H1 (cell line): ENCODE results near the gene MYOG. TPM values are rescaled to one million over a fixed set of nuclear protein-coding genes. Genes with fewer than 3 reads are reported as not detected.

ENCODE experiments used
- CTCF ChIA-PET: fragments of 300-600 bp; sonication (Branson Sonifier 250); formaldehyde crosslinking; loops from one replicate; lab custom pipeline; 2021; ENCODE audit not compliant: partially characterized antibody; lab: Charles Lee
- POLR2A ChIA-PET: fragments of 300-600 bp; sonication (Branson Sonifier 250); formaldehyde crosslinking; loops from one replicate; lab custom pipeline; 2021; ENCODE audit warnings: inconsistent platforms; ENCODE audit not compliant: partially characterized antibody; lab: Charles Lee
- DNase-seq, 2 experiments: peaks; one replicate each; pipeline versions ENCODE4 v3.0.0 to v3.0.0-alpha.2; 2010 to 2022; ENCODE audit warnings: low spot score in 2 of 2, low read depth in 1 of 2, mixed read lengths in 1 of 2
- FAIRE-seq: peaks from 2 replicates; lab custom pipeline; 2011; peaks lifted over from hg19 to GRCh38; lab: Jason Lieb, UNC
- H2AFZ ChIP-seq: 2 replicates; pipeline ENCODE4 v1.8.1; 2012; ENCODE audit warnings: low read length, inconsistent platforms
- H2AK5ac ChIP-seq: 2 replicates; pipeline ENCODE4 v1.6.1; 2013; ENCODE audit warnings: low read depth, low read length
- H2BK120ac ChIP-seq: replicated peaks from 2 replicates; pipeline ENCODE3; 2013; ENCODE audit warnings: low read depth, low read length, inconsistent platforms
- H2BK12ac ChIP-seq: 2 replicates; pipeline ENCODE4 v1.6.1; 2013; ENCODE audit warnings: low read depth, low read length
- H2BK15ac ChIP-seq: 2 replicates; pipeline ENCODE4 v1.6.1; 2013; ENCODE audit warnings: low read length
- H2BK20ac ChIP-seq: 2 replicates; pipeline ENCODE4 v1.6.1; 2013; ENCODE audit warnings: low read length
- H2BK5ac ChIP-seq: 2 replicates; pipeline ENCODE4 v1.6.1; 2013; ENCODE audit warnings: low read depth, low read length
- H3K14ac ChIP-seq: 2 replicates; pipeline ENCODE4 v1.6.1; 2013; ENCODE audit warnings: inconsistent platforms; ENCODE audit not compliant: insufficient read length
- H3K18ac ChIP-seq: 2 replicates; pipeline ENCODE4 v1.6.1; 2013; ENCODE audit warnings: low read length; ENCODE audit errors: extremely low read depth
- H3K23ac ChIP-seq: 2 replicates; pipeline ENCODE4 v1.6.1; 2013; ENCODE audit warnings: inconsistent platforms; ENCODE audit not compliant: insufficient read length
- H3K23me2 ChIP-seq: 2 replicates; pipeline ENCODE4 v1.6.1; 2013; ENCODE audit warnings: low read depth, low read length
- H3K27ac ChIP-seq: 2 replicates; pipeline ENCODE4 v1.6.1; 2011; ENCODE audit warnings: low read depth, low read length, inconsistent platforms
- H3K27me3 ChIP-seq, 4 experiments: replicated peaks in 1 of 4; 1 replicate in 1 of 4; 2 replicates in 3 of 4; pipeline versions ENCODE4 v1.6.1 to v1.8.1; 2011 to 2013; ENCODE audit warnings: low read length in 3 of 4, mild to moderate bottlenecking in 3 of 4, inconsistent platforms in 2 of 4, mixed read lengths in 2 of 4, moderate library complexity in 1 of 4; ENCODE audit not compliant: control insufficient read depth in 3 of 4, insufficient read depth in 3 of 4; ENCODE audit errors: extremely low read depth in 1 of 4
- H3K36me3 ChIP-seq, 4 experiments: 2 replicates each; pipeline versions ENCODE4 v1.6.1 to v1.8.1; 2011 to 2013; ENCODE audit warnings: mild to moderate bottlenecking in 4 of 4, low read length in 3 of 4, moderate library complexity in 2 of 4, control low read depth in 1 of 4, inconsistent platforms in 1 of 4; ENCODE audit not compliant: insufficient read depth in 4 of 4, control insufficient read depth in 2 of 4
- H3K4ac ChIP-seq: replicated peaks from 2 replicates; pipeline ENCODE3; 2013; ENCODE audit warnings: low read length, low read depth, mixed read lengths, inconsistent platforms; ENCODE audit not compliant: insufficient read length
- H3K4me1 ChIP-seq, 4 experiments: replicated peaks in 1 of 4; 1 replicate in 1 of 4; 2 replicates in 3 of 4; pipeline versions ENCODE4 v1.6.1 to v1.8.1; 2011 to 2013; ENCODE audit warnings: low read length in 3 of 4, inconsistent platforms in 2 of 4, mixed read lengths in 1 of 4; ENCODE audit not compliant: insufficient read depth in 4 of 4, control insufficient read depth in 3 of 4
- H3K4me2 ChIP-seq, 2 experiments: 2 replicates each; pipeline versions ENCODE4 v1.6.1 to v1.8.1; 2011 to 2013; ENCODE audit warnings: low read depth in 2 of 2, low read length in 2 of 2, control low read depth in 1 of 2, inconsistent platforms in 1 of 2, mild to moderate bottlenecking in 1 of 2; ENCODE audit not compliant: insufficient read depth in 1 of 2
- H3K4me3 ChIP-seq, 4 experiments: fragments of 200-600, 300-600 bp in 1 of 4; sonication (generic), shearing (Covaris generic), sonication (Bioruptor Twin) in 1 of 4; 2 replicates each; pipeline versions ENCODE4 v1.5.1 to v1.8.1; 2011 to 2016; ENCODE audit warnings: low read length in 4 of 4, low read depth in 3 of 4, control low read depth in 2 of 4, inconsistent platforms in 2 of 4, mild to moderate bottlenecking in 2 of 4, mixed read lengths in 1 of 4, moderate library complexity in 1 of 4; ENCODE audit not compliant: insufficient read depth in 2 of 4; ENCODE audit errors: extremely low read depth in 1 of 4
- H3K56ac ChIP-seq: replicated peaks from 2 replicates; pipeline ENCODE3; 2013; ENCODE audit warnings: low read depth, mild to moderate bottlenecking, mixed read lengths, low read length, inconsistent platforms; ENCODE audit not compliant: insufficient read length
- H3K79me1 ChIP-seq: 2 replicates; pipeline ENCODE4 v1.6.1; 2013; ENCODE audit warnings: low read depth, low read length, control low read depth
- H3K79me2 ChIP-seq, 2 experiments: 2 replicates each; pipeline versions ENCODE4 v1.6.1 to v1.8.1; 2012 to 2013; ENCODE audit warnings: low read length in 2 of 2, mild to moderate bottlenecking in 2 of 2, inconsistent platforms in 1 of 2; ENCODE audit not compliant: insufficient read depth in 2 of 2, control insufficient read depth in 1 of 2
- H3K9ac ChIP-seq, 4 experiments: replicated peaks in 1 of 4; 1 replicate in 1 of 4; 2 replicates in 3 of 4; pipeline versions ENCODE4 v1.6.1 to v1.8.1; 2011 to 2013; ENCODE audit warnings: low read depth in 3 of 4, low read length in 3 of 4, control low read depth in 2 of 4, mild to moderate bottlenecking in 2 of 4, moderate library complexity in 2 of 4, inconsistent platforms in 1 of 4; ENCODE audit errors: extremely low read depth in 1 of 4
- H3K9me3 ChIP-seq, 2 experiments: 2 replicates each; pipeline versions ENCODE4 v1.6.1 to v1.8.1; 2012 to 2013; ENCODE audit warnings: mild to moderate bottlenecking in 2 of 2, moderate library complexity in 2 of 2, control low read depth in 1 of 2, inconsistent platforms in 1 of 2, low read depth in 1 of 2, low read length in 1 of 2, mixed read lengths in 1 of 2; ENCODE audit not compliant: insufficient read depth in 2 of 2
- H4K20me1 ChIP-seq, 2 experiments: replicated peaks in 1 of 2; 2 replicates each; pipeline versions ENCODE3 to v1.8.1; 2011 to 2013; ENCODE audit warnings: inconsistent platforms in 2 of 2, low read length in 2 of 2, mild to moderate bottlenecking in 1 of 2; ENCODE audit not compliant: insufficient read depth in 2 of 2, control insufficient read depth in 1 of 2
- H4K5ac ChIP-seq: 2 replicates; pipeline ENCODE4 v1.6.1; 2013; ENCODE audit warnings: low read length, low read depth, mixed read lengths, inconsistent platforms; ENCODE audit not compliant: insufficient read length
- H4K8ac ChIP-seq: 2 replicates; pipeline ENCODE4 v1.8.0; 2013; ENCODE audit warnings: mild to moderate bottlenecking, moderate library complexity, low read length, inconsistent platforms; ENCODE audit not compliant: insufficient read depth; ENCODE audit errors: extremely low read depth
- H4K91ac ChIP-seq: replicated peaks from 2 replicates; pipeline ENCODE3; 2013; ENCODE audit warnings: low read length, mixed read lengths, inconsistent platforms; ENCODE audit not compliant: insufficient read length
- POLR2AphosphoS5 ChIP-seq: IDR thresholded peaks from 2 replicates; pipeline ENCODE4 v1.6.1; 2011; ENCODE audit warnings: low read depth, low read length
- WGBS, 2 experiments: shearing (Covaris generic) in 1 of 2; methylation state at CpG; one replicate each; pipeline versions ENCODE4 v1.1.6 to v1.1.7; 2013 to 2015; ENCODE audit warnings: low lambda C conversion rate in 2 of 2, mixed read lengths in 2 of 2, inconsistent platforms in 1 of 2, low coverage in 1 of 2, missing lambda C conversion rate in 1 of 2; ENCODE audit not compliant: insufficient replicate concordance in 2 of 2, insufficient coverage in 1 of 2, insufficient read length in 1 of 2; ENCODE audit errors: extremely low coverage in 1 of 2, missing lambda C conversion rate in 1 of 2; 5-methylcytosine and 5-hydroxymethylcytosine counted together
- polyA plus RNA-seq, 7 experiments: library from polyadenylated mRNA; depleted of rRNA in 3 of 7; stranded (reverse) in 5 of 7; unstranded in 2 of 7; fragments of >200 nt in 5 of 7; fragments of 200-250 nt in 2 of 7; gene quantifications; 1 replicate in 5 of 7; 2 replicates in 1 of 7; 4 replicates in 1 of 7; pipeline versions ENCODE4 v1.2.1 to v1.2.3, GENCODE V29; 2011 to 2013; ENCODE audit warnings: missing spikeins in 2 of 7, mixed read lengths in 2 of 7
- total RNA-seq: library from RNA; stranded (reverse); fragmentation: NEBNext Ultra II Directional; extraction: Animal tissue kit (Norgen Biotek cat#: 25700); gene quantifications from 2 replicates; pipeline ENCODE4 v1.2.1, GENCODE V29; 2021

Gene MYOG
- total and polyA plus RNA-seq, 2 of the 8 experiments (the other 6 are each of a cell fraction or from before 2014, with no cell fraction given) = not detected

DNA sequence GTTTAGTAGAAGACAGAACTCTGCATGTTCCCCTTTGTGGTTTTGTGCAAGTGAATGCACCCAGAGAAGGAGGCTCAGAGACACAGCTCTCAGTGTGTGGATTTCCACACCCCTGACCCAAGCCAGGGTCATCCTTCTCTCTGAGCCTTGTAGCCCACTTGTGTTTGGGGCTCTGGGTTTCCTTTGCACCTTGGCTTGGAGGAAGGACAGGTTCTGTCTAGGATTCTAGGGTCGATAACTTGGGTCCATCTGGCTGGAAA, 27.2 kb downstream of the MYOG start:
- POLR2A ChIA-PET = no interaction called here
- Histone ChIP-seq H2AFZ (no peak overlapping the region), H3K14ac (no peak overlapping the region), H3K9ac (no peak overlapping the region), H3K4ac (no peak overlapping the region), H3K4me3 (no peak overlapping the region), H3K23ac (no peak overlapping the region), H2BK5ac (no peak overlapping the region), H3K27ac (no peak overlapping the region), H3K18ac (no peak overlapping the region), H4K20me1 (no peaks in the 10 kb centered on the region), H3K23me2 (no peaks in the 10 kb centered on the region), H2BK120ac (no peak overlapping the region), H4K91ac (no peak overlapping the region), H2BK15ac (no peak overlapping the region), H4K5ac (no peak overlapping the region), H3K4me1 (peaks cover 7 to 20% (median 15%) of the 10 kb centered on the region in 4 experiments), H3K9me3 (no peaks in the 10 kb centered on the region), H3K4me2 (no peak overlapping the region), H3K79me2 (no peaks in the 10 kb centered on the region), H3K27me3 (no peaks in the 10 kb centered on the region), H2BK12ac (no peak overlapping the region), H3K56ac (no peak overlapping the region), H2AK5ac (no peak overlapping the region), H2BK20ac (no peak overlapping the region), H4K8ac (no peak overlapping the region), H3K79me1 (no peaks in the 10 kb centered on the region), H3K36me3 (peaks cover 0 to 3% (median 0%) of the 10 kb centered on the region in 4 experiments; a peak in 2 of 8 replicates)
- TF ChIP-seq POLR2AphosphoS5 = no peak
- 92% methylated on average over 1 of the region's 1 CpG; no CpG with 5 or more reads in 1 of the 2 experiments for WGBS, 2 experiments
- CTCF ChIA-PET = interaction anchor here (0.8 to 49.7 kb wide), 10 partner anchors 3 to 214 kb away, joined by 3 to 1089 read pairs (median 60); partner anchors contain the start of genes ADORA1, MYOG and PPFIA4
- FAIRE-seq (no peak), DNase-seq (no peak)
